22Rv1 (cell line): ENCODE data around the gene CFD.
"Not testable (repeated sequence)": the region's sequence is repeated elsewhere in the genome, so short reads cannot be mapped to it uniquely, and the experiment has no call there.

ENCODE experiments used
- H3K27ac ChIP-seq: fragments of 450-650 bp; 2 replicates; pipeline ENCODE4 v1.5.1; 2017
- ZFX ChIP-seq: fragments of 450-650 bp; IDR thresholded peaks from 2 replicates; pipeline ENCODE4 v1.6.1; 2017; ENCODE audit warnings: antibody characterized with exemption, borderline replicate concordance
- TF ChIP-seq, protein P1 (sequence below): fragments of 450-650 bp; IDR thresholded peaks from 2 replicates; pipeline ENCODE4 v1.5.1; 2017; ENCODE audit warnings: mild to moderate bottlenecking

The CFD gene

GRCh38 chr19:872266-872951, 12.9 kb downstream of the CFD start:
- TF ChIP-seq ZFX: no peak
- TF ChIP-seq, protein P1, sequence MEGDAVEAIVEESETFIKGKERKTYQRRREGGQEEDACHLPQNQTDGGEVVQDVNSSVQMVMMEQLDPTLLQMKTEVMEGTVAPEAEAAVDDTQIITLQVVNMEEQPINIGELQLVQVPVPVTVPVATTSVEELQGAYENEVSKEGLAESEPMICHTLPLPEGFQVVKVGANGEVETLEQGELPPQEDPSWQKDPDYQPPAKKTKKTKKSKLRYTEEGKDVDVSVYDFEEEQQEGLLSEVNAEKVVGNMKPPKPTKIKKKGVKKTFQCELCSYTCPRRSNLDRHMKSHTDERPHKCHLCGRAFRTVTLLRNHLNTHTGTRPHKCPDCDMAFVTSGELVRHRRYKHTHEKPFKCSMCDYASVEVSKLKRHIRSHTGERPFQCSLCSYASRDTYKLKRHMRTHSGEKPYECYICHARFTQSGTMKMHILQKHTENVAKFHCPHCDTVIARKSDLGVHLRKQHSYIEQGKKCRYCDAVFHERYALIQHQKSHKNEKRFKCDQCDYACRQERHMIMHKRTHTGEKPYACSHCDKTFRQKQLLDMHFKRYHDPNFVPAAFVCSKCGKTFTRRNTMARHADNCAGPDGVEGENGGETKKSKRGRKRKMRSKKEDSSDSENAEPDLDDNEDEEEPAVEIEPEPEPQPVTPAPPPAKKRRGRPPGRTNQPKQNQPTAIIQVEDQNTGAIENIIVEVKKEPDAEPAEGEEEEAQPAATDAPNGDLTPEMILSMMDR: no peak
- H3K27ac ChIP-seq: peak overlapping the region; percentile 80

- H3K27ac ChIP-seq: peak overlapping the region; percentile 80
- TF ChIP-seq, protein P1: no peak
- TF ChIP-seq ZFX: no peak
Measured at GRCh38 chr19:873084-873483, 13.6 kb downstream of the CFD start.

DNA sequence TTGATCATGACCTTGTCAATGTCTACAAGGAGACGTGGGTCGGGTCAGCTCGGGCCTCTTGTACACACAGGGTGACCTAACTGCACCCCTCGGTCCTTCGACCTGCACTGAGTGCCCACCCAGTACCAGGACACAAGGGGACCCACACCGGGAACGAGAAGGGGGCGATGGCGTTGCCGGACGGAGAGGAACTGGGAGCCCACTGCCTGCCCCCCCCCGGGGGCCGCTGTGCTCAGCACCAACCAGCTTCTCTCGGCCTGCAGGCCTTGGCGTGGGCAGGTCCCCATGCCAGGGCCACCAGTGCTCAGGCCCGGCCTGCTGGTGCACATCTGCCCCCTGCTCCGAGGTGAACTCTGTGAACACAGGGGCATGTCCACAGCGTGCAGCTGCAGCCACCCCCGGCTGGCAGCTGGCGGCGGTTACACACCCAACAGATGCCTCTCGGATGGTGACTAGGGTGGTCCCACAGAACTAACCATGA, 14.1 kb downstream of the CFD start:
- TF ChIP-seq, protein P1: no peak
- TF ChIP-seq ZFX: no peak
- H3K27ac ChIP-seq: peak overlapping the region; percentile 80

DNA sequence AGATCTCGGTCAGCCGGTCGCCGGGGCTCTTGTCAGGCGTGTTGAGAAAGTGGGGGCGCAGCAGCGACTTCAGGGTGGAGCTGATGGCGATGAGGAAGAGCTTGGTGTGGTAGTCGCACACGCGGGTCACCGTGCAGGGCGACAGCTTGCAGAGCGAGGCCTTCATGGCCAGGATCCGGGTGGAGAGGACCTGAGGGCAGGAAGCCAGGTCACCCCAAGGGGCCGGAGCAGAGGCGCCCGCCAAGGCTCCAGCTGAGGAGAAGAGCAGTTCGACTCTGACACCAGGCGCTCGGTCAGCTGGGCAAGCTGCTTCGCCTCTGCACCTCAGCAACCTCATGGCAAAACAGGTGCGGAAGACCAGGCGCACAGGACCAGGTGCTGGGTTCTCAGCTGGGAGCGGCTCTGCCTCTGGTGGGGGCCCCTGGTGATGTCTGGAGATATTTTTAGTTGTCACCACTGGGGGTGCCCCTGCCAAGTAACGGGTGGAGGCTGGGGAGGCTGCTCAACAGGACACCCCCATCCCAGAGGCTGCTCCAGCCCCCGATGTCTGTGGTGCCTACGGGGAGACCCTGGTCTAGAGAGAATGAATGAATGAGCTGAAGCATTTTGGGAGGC, 15.9 kb downstream of the CFD start:
- H3K27ac ChIP-seq: no peak overlapping the region
- no peak for TF ChIP-seq ZFX
- TF ChIP-seq, protein P1: no peak

DNA sequence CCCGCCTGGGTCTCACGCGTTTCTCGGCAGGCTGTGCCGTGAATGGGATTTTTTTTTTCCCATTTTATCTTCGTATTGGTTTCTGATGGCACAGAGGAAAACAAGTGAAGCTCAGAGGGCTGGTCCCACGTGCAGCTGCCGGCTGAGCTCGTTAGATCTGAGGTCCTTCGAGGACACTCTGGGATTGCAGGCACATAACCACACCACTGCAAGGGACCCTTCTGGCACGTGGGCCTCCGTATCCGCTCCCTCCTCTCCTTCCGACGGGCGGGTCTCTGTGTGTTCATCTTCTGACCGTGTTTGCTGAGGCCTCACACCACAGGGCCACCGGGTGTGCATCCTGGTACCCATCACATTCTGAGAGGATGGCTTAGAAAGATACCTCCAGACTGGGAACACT, 16.6 kb downstream of the CFD start:
- TF ChIP-seq ZFX: no peak
- TF ChIP-seq, protein P1: no peak
- peak overlapping the region; percentile 15; the same call in 1 of the 2 replicates for H3K27ac ChIP-seq

- H3K27ac ChIP-seq: peak overlapping the region; percentile 15; the same call in 1 of the 2 replicates
- TF ChIP-seq, protein P1: no peak
- TF ChIP-seq ZFX: no peak
Measured at GRCh38 chr19:876780-877314, 17.4 kb downstream of the CFD start.

- not testable (repeated sequence) for H3K27ac ChIP-seq
Measured at GRCh38 chr19:877992-878660, 18.7 kb downstream of the CFD start.

DNA sequence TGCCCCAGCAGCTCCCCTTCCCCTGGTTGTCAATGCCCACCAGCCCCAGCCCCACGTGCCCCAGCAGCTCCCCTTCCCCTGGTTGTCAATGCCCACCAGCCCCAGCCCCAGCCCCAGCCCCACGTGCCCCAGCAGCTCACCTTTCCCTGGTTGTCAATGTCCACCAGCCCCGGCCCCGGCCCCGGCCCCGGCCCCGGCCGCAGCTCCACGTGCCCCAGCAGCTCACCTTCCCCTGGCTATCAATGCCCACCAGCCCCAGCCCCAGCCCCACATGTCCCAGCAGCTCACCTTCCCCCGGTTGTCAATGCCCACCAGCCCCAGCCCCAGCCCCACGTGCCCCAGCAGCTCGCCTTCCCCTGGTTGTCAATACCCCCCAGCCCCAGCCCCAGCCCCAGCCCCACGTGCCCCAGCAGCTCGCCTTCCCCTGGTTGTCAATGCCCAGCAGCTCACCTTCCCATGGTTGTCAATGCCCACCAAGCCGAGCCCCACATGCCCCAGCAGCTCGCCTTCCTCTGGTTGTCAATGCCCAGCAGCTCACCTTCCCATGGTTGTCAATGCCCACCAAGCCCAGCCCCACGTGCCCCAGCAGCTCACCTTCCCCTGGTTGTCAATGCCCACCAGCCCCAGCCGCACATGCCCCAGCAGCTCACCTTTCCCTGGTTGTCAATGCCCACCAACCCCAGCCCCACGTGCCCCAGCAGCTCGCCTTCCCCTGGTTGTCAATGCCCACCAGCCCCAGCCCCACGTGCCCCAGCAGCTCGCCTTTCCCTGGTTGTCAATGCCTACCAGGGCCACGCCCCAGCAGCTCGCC, 19.5 kb downstream of the CFD start:
- not testable (repeated sequence) for H3K27ac ChIP-seq
